Inferior parietal cortex (tissue), 1 donor: Measurements from ENCODE around the gene PPFIA4.

ENCODE experiments used
- DNase-seq: peaks from one replicate; pipeline ENCODE4 v3.0.0-alpha.2; 2016; ENCODE audit errors: extremely low spot score

PPFIA4 gene

GRCh38 chr1:203082571-203083462, 56.5 kb downstream of the PPFIA4 start:
- DNase-seq: no peak

GRCh38 chr1:203083463-203083921, 57.2 kb downstream of the PPFIA4 start:
- no peak for DNase-seq

GRCh38 chr1:203084588-203085527, 58.6 kb downstream of the PPFIA4 start:
- no peak for DNase-seq

- DNase-seq: no peak
These were observed 59.5 kb downstream of the PPFIA4 start, which contains the start of gene MYOG for GRCh38 chr1:203085528-203086406. MYOG (minus strand) TSS chr1:203086012; CDS start chr1:203085961, 51 bp downstream.

- no peak for DNase-seq
These were observed 60.9 kb downstream of the PPFIA4 start for GRCh38 chr1:203086992-203087763.

GRCh38 chr1:203088441-203088840, 62.1 kb downstream of the PPFIA4 start:
- no peak for DNase-seq

GRCh38 chr1:203089001-203089650, 62.8 kb downstream of the PPFIA4 start:
- DNase-seq: no peak

GRCh38 chr1:203089651-203090045, 63.4 kb downstream of the PPFIA4 start:
- DNase-seq: no peak

- DNase-seq: no peak
These were observed 64.3 kb downstream of the PPFIA4 start for GRCh38 chr1:203090421-203091198.

GRCh38 chr1:203091199-203091477, 64.8 kb downstream of the PPFIA4 start:
- DNase-seq: no peak

- no peak for DNase-seq
These were observed 65.6 kb downstream of the PPFIA4 start for GRCh38 chr1:203091761-203092330.

- DNase-seq: no peak
These were observed 67.6 kb downstream of the PPFIA4 start for GRCh38 chr1:203093754-203094410.

GRCh38 chr1:203095061-203095690, 68.9 kb downstream of the PPFIA4 start:
- DNase-seq: no peak

- DNase-seq: no peak
These were observed 70.3 kb downstream of the PPFIA4 start for GRCh38 chr1:203096566-203096965.

GRCh38 chr1:203097001-203097400, 70.7 kb downstream of the PPFIA4 start:
- DNase-seq: no peak

- no peak for DNase-seq
These were observed 72.2 kb downstream of the PPFIA4 start for GRCh38 chr1:203098445-203098844.

- no peak for DNase-seq
These were observed 72.7 kb downstream of the PPFIA4 start for GRCh38 chr1:203098914-203099520.
